GM19397 (cell line): ENCODE results near the gene MRGPRX2.

Source experiments
- ATAC-seq: cut with Tn5 transposase; IDR thresholded peaks from one replicate; pipeline ENCODE4 v1.9.1; 2021; ENCODE audit warnings: mild to moderate bottlenecking, moderate library complexity; ENCODE audit not compliant: unreplicated experiment

MRGPRX2 gene

GRCh38 chr11:19060629-19061028 lies at the start of gene MRGPRX2:
Gene MRGPRX2, minus strand, starts transcription at chr11:19060717. Its CDS starts 4,315 bp downstream, at chr11:19056402.
- ATAC-seq, result no peak

DNA sequence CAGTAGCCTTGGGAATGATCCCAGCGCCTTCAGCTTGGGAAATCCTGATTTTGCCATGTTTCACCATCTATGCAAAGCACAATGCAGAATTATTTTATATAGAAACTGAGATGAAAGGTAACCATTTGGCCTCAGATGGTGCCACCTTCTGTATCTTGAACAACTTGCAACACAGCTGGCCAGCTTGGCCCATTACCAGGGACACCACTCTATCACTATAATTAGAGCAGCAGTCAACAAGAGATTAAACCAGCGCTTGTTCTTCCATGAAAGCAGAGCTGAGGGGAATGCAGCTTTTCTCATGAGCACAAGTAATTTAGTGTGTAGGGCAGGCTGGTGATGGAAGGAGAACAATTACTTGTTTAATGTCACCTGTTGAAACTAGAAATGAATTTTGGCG lies 49.8 kb upstream of the MRGPRX2 start:
- ATAC-seq, result no peak

GRCh38 chr11:19107125-19107524 lies 46.6 kb upstream of the MRGPRX2 start:
- ATAC-seq, result no peak

DNA sequence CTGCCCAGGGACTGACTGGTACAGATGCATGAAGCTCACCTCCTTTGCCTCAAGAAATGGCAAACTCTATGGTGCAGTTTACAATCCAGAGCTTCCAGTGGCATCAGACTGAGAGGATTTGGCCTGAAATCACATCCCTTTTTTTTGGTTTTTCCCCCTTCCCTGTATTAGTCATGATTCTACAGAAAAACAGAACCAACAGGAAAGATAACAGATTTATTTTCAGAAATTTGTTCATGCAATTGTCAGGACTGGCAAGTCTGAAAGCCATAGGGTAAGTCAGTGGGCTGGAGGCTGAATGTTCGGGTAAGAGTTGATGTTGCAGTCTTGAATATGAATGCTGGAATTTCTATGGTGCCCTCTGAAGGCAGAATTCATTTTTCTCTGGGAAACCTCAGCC lies 44.5 kb upstream of the MRGPRX2 start:
- ATAC-seq, result no peak

- no peak for ATAC-seq
These were observed 42.0 kb upstream of the MRGPRX2 start for GRCh38 chr11:19102521-19102900.

DNA sequence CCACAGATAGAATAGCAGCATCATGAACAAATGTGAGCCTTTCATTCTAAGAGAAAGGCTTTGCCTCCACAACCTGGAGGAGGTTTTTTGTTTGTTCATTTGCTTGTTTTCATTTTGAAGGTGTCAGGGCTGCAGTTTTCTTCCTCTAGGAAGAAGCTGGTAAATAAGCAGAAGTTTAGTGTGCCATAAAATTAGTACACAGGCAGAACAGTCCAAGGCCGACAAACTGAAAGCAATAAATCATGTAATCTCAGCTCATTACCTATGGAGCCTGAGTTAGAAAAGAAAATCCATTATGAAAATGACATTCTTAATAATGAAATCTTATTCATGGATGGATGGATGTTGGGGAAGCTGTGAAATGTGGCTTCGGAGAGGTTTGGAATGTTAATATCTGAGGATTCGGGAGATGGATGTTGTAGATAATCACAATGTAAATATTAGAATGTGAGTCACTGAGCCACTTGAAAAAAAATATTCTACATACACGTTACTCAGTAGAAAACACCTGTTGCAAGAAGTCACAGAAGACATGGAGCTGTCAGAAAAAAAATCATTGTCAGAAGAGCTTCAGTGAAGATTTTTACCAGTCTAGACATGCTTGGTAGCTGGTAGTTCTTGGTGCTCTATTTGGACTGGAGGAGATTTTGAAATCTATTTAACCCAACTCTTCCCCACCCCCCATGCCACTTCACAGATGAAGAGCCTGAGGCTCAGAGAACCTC lies 41.4 kb upstream of the MRGPRX2 start:
- ATAC-seq, result no peak

- no peak for ATAC-seq
These were observed 40.4 kb upstream of the MRGPRX2 start for GRCh38 chr11:19100885-19101284.

DNA sequence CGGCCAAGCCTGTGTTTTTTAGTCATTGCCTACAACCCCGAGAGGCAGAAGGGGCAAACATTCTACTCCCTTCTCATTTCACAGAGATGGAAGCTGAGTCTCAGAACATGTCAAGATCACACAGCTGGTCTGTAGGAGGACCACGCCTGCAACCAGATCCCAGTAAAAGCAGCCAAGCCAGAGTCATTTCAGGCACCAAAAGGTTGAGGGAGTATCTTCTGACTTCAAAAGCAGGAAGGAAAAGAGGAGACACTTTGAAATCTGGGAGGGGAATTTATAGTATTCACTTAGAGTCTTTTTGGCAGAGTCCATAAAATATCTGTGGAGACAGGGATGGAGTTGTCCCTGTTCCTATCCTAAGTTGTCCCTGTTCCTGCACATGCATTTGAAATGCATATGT lies 38.6 kb upstream of the MRGPRX2 start:
- no peak for ATAC-seq

DNA sequence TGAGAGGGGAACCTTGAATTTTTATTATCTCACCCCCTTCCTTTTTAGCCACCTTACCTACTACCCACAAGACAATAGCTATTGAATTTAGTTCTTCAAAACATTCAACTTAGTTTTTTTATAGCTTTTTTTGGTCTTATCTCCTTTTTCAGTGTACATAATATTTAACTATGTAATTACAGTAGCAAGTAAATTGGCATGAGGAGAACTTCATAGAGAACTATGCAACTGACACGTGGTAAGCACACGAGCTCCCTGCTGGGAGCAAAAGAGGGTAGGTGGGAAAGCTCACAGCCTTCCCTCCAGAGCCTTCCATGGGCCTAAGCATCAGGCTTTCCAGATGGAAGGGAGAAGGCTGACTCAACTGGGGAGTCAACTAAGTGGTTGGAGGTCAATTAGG lies 34.3 kb upstream of the MRGPRX2 start:
- ATAC-seq, result no peak

DNA sequence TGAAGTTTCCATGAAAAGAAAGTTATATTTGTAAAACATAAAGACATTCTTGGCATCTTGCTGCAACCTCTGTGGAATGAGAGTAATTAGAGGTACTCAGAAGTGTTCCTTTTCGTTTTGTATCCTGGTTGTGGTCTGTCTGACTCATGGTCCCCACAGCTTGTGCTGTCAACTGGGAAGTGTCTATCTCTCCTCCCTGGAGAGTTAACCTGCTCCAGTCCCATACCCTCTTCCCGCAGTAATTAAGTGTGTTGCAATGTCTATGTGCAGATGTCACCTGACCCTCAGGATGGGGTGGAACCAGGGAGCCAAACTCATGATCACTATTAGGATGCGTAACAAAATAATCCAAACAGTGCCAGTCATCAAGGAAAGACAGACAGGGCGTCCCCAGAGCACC lies 33.5 kb upstream of the MRGPRX2 start:
- ATAC-seq, result no peak

- no peak for ATAC-seq
These were observed 32.3 kb upstream of the MRGPRX2 start for GRCh38 chr11:19092850-19093249.

DNA sequence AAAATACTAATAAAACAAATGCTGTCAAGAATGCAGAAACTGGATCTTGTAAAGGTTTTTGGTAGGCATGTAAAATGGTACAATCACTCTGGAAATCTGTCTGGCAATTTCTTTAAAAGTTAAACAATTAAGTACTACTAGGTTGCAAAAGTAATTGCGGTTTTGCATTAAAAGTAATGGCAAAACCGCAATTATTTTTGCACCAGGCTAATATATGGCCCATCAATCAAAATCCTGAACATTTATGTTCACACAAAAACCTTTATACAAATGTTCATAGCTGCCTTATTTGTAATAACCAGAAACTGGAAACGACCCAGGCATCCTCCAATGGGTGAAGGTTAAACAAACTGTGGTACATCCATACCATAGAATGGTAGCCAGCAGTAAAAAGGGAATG lies 31.8 kb upstream of the MRGPRX2 start:
- no peak for ATAC-seq

DNA sequence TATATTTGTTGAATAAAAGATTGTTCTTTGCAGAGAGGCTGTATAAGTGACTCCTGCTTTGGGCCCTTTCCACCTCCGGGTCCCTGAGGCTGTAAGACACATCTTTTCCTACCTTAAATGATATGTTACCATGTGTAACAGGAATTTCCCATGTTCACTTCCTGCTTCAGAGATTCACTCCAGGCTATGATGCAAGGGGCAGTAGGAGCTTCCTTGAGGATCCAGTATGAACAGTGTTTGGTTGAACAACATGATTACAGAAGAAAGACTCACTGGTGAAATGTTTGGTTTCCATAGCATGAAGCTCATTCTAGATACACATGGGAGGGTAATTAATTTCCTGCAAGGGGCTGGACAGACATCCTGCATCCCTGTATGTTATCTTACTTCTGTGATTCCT lies 30.8 kb upstream of the MRGPRX2 start:
- no peak for ATAC-seq

DNA sequence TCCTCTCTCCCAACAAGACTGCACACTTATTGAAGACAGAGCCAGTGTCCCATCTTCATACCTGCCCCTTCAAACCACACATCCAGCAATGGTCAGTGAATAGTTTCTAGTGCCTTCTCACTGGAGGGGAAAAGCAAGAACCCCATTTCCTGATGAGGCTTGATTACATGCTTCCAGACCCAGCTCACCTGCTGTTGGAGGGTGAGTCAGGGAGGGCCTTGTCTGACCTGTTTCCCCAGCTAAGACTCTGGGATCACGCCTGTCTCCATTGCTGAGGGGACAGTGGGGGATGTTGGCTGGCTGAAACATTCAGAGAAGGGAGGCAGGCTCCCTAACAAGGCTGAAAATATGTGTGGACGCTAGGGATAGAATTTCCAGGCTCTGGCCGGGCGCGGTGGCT lies 28.9 kb upstream of the MRGPRX2 start:
- no peak for ATAC-seq

DNA sequence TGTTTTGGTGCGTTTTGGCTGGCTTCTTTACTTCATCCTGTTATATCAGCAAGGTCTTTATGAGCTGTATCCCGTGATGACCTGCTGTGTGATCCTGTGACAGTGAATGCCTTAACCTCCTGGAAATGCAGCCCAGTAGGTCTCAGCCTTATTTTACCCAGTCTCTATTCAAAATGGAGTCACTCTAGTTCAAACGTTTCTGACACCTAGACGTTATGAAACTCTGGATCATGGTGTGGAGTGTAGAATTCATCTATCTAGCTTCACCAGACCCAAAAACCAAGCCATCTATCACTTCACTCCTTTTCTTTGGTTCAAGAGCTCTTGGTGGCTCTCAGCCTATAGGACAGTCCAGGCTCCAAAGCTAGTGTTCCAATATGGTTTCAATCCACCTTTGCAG lies 28.3 kb upstream of the MRGPRX2 start:
- no peak for ATAC-seq

GRCh38 chr11:19087658-19088057 lies 27.1 kb upstream of the MRGPRX2 start:
- no peak for ATAC-seq

GRCh38 chr11:19084661-19085315 lies 24.3 kb upstream of the MRGPRX2 start:
- ATAC-seq, result no peak

GRCh38 chr11:19083166-19083565 lies 22.6 kb upstream of the MRGPRX2 start:
- ATAC-seq, result no peak

DNA sequence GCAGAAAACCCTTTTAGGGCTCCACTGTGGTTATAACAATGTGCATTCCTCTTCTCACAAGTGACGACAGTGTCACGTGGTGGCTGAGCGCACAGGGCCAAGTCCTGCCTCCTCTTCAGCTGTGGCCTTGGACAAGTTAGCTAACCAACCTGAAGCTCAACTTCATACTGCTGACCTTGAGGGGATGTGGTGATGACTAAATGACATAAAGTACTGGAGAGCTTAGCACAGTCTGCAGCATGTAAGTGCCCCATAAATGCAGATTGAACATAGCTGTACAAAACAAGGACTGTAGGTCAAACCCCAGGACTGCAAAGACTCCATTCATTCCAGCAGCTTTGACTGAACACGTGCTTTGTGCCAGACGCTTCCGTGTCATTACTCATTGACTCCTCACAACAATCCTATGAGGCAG lies 20.1 kb upstream of the MRGPRX2 start:
- no peak for ATAC-seq

DNA sequence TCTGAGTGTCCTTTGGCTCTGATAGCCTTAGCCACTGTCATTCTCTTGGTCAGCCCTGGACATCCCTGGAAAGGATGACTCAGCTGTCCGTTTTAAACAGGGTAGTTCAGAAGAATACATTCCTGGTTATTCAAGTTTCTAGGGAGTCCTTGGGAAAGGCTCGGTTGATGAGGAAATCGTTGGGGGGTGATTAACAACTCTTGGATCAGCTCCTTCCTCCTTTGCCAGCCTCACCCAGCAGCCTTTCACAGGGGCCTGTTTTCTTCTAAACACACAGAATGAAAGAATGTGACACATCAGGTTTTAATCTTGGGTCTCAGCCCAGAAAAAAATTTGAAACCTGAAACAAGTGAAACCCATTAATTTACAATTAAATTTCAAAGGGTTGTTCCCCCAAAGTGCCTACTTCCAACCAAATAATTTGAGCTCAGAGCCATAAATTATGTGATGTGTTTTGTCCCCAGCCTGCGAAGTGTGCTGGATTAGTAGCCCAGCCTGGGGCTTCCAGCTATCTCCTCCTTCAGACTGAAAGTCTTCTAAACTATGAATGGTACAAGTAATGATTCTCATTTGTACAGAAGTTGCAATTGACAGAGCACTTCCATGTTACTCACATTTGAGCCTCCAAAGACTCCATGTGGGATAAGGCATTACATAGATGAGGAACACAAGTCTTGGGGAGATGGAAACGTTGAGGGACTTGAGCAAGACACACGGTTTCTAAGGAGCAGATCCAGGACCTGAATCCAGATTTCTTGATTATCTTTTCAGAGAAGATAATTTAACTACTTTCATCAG lies 19.3 kb upstream of the MRGPRX2 start:
- ATAC-seq, result no peak

DNA sequence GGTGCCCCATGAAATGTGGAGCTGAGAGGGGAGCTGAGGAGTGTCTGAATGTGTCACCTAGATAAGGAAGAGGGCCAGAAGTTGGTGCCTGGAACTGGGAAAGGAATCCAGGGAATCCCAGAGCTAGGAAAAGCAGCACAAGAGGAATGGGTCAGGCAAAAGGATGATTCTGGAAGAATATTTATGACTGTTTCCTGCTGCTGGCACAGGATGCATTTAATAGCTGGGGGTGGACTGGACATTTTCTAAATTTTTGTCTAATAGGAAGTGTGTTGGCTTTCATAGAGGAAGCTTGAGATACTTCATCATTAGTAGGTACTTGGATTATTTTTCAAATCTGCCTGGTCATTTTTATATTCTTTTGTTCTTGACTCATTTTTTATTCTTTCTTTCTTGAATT lies 17.4 kb upstream of the MRGPRX2 start:
- ATAC-seq, result no peak
